Activated CD8-positive, alpha-beta T cell treated with anti-CD3 and anti-CD28 coated beads for 36 hours (primary cell): ENCODE data around the gene SGMS1. TPM values are rescaled to one million over a fixed set of nuclear protein-coding genes. Genes with fewer than 3 reads are reported as not detected.
"Not testable (repeated sequence)": the region's sequence is repeated elsewhere in the genome, so short reads cannot be mapped to it uniquely, and the experiment has no call there.

Experiments used
- ATAC-seq: fragments of 200-7000 bp; cut with Tn5 transposase; one replicate; pipeline ENCODE4 v1.10.0; 2021; ENCODE audit warnings: mild to moderate bottlenecking, moderate library complexity
- CTCF ChIA-PET: fragments of 350-600 bp; sonication (Branson Sonifier 250); formaldehyde crosslinking; loops from one replicate; lab custom pipeline; 2021; ENCODE audit warnings: antibody characterized with exemption; lab: Charles Lee
- POLR2A ChIA-PET: fragments of 350-600 bp; sonication (Branson Sonifier 250); formaldehyde crosslinking; loops from one replicate; lab custom pipeline; 2021; ENCODE audit warnings: antibody characterized with exemption; lab: Charles Lee
- DNase-seq: peaks from one replicate; pipeline ENCODE4 v3.0.0-alpha.2; 2020
- H3K27ac Mint-ChIP-seq: one replicate; pipeline ENCODE4 v1.8.0; 2021; ENCODE audit warnings: mild to moderate bottlenecking, mixed read lengths
- H3K27me3 Mint-ChIP-seq: one replicate; pipeline ENCODE4 v1.8.0; 2021; ENCODE audit warnings: mixed read lengths
- H3K36me3 Mint-ChIP-seq: one replicate; pipeline ENCODE4 v1.8.0; 2021; ENCODE audit warnings: low read depth, mixed read lengths
- H3K4me1 Mint-ChIP-seq: one replicate; pipeline ENCODE4 v1.8.0; 2021; ENCODE audit warnings: low read depth, mixed read lengths
- H3K4me3 Mint-ChIP-seq: one replicate; pipeline ENCODE4 v1.8.0; 2021; ENCODE audit warnings: mild to moderate bottlenecking, moderate library complexity, mixed read lengths
- H3K9me3 Mint-ChIP-seq: one replicate; pipeline ENCODE4 v1.8.0; 2021; ENCODE audit warnings: mixed read lengths
- intact Hi-C: fragments of 100-400 bp; cut with micrococcal nuclease; formaldehyde crosslinking; loops from one replicate; pipeline ENCODE4 v1.10.0; 2022
- total RNA-seq, 2 experiments: library from RNA; stranded (reverse); gene quantifications; one replicate each; pipeline ENCODE4 v1.2.3, GENCODE V29; 2021
- TF ChIP-seq, protein P1 (sequence below): fragments of 200-600 bp; IDR thresholded peaks from one replicate; pipeline ENCODE4 v1.8.0; 2022; ENCODE audit warnings: antibody characterized with exemption, mild to moderate bottlenecking

SGMS1 gene
- total RNA-seq: 10 to 100 TPM in 1 of 2 experiments, 1 to 10 TPM in 1; 9.0 to 10.6 TPM

DNA sequence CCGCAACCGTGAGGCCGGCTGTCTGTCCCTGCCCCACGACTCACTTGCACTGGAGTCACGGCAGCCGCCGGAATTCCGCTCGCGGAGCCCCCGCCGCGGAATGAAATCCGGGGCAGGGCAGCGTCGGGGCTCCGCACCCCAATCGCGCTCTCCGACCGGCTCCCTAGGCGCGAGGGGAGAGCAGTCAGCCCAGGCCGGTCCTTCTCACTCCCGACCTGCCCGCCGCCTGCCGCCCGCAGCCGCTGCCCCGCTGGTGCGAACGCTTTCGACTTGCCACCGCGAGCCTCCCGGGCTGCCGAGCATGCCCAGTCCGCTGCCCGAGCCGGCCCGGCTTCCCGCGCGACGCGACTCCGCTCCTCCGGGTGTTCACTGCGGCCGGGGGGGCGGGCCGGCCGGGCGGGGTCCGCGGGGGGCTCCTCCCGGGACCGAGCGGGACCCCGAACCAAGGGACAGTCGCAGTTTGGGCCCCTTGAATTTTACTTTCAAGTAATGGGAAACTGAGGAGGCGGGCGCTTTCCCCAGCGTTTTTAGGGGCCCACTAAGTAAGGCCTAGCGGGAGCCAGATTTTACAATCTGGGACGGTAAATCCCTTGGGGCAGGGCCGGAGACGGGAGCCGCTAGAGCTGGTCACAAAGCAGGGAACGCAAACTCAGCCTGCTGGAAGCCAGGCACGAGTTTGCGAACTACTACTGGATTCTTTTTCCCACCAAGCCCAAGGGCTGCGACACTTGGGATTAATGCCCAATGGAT is at the start of gene SGMS1:
TSS of gene SGMS1 (minus strand) at position 294 of the 750 bp plus-strand sequence. CDS start 279,842 bp downstream, outside the sequence.
- Mint-ChIP-seq H3K4me3 (peak within 1 kb of the TSS; percentile 89), H3K27me3 (no peaks in the 10 kb centered on the region), H3K4me1 (peaks cover 41% of the 10 kb centered on the region), H3K36me3 (peaks cover 7% of the 10 kb centered on the region), H3K9me3 (no peaks in the 10 kb centered on the region), H3K27ac (peak within 1 kb of the TSS; percentile 95)
- CTCF ChIA-PET: interaction anchor here (0.6 to 1.8 kb wide), 3 partner anchors 14 to 110 kb away, joined by 3 to 6 read pairs (median 3); no protein-coding TSS in a partner anchor
- DNase-seq (peak; percentile 82), ATAC-seq (peak; percentile 53)
- POLR2A ChIA-PET: interaction anchor here (1.0 to 4.3 kb wide), 3 partner anchors 13 to 207 kb away, joined by 3 to 20 read pairs (median 5); no protein-coding TSS in a partner anchor
- intact Hi-C loops: loop anchor here (5.0 kb wide), 1 partner anchor 87 kb away; no protein-coding TSS in a partner anchor
- TF ChIP-seq, protein P1, sequence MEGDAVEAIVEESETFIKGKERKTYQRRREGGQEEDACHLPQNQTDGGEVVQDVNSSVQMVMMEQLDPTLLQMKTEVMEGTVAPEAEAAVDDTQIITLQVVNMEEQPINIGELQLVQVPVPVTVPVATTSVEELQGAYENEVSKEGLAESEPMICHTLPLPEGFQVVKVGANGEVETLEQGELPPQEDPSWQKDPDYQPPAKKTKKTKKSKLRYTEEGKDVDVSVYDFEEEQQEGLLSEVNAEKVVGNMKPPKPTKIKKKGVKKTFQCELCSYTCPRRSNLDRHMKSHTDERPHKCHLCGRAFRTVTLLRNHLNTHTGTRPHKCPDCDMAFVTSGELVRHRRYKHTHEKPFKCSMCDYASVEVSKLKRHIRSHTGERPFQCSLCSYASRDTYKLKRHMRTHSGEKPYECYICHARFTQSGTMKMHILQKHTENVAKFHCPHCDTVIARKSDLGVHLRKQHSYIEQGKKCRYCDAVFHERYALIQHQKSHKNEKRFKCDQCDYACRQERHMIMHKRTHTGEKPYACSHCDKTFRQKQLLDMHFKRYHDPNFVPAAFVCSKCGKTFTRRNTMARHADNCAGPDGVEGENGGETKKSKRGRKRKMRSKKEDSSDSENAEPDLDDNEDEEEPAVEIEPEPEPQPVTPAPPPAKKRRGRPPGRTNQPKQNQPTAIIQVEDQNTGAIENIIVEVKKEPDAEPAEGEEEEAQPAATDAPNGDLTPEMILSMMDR: no peak

DNA sequence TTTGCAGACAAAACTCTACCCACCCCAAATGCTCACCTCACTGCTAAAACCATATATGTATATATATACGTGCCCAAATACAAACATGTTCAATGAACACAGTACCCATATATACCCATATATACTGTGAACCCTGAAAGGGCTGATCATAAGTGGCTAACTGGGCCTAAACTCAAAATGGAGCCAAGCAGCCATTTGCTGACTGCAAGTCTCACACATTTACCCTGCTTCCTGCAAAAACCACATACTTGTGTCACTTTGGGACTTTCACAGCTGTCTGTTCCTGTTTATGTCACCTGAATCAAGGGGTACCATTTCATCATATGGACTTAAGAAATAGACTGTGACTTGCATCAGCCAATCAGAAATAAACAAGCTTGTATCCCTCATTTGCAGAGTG is 48.4 kb upstream of the SGMS1 start:
- POLR2A ChIA-PET, H3K36me3 Mint-ChIP-seq, intact Hi-C loops, CTCF ChIA-PET, H3K4me3 Mint-ChIP-seq, H3K27me3 Mint-ChIP-seq, H3K9me3 Mint-ChIP-seq: not testable (repeated sequence)
- Mint-ChIP-seq H3K4me1 (peaks cover 13% of the 10 kb centered on the region), H3K27ac (peak overlapping the region; percentile 74)
- DNase-seq (peak; percentile 50), ATAC-seq (peak; percentile 89)

DNA sequence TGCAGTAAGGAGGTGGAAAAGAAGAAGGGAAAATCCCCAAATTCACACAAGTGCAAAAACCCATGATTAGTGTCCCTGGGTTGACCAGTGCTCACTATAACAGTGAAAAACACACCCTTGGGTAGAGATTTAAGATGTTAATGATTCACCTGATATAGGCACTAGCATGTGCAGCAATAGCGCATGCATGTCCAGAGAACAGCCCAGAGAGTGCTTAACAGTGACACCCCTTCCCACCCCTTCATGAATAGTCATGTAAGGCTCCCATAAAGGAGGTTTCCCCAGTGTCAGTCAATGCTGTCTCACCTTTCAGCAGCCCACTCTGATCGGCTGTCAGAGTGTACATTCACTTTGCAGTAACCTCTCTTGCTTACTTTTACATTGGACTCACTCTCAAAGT is 47.9 kb upstream of the SGMS1 start:
- Mint-ChIP-seq H3K4me1 (peaks cover 13% of the 10 kb centered on the region), H3K27ac (peak overlapping the region; percentile 74)
- POLR2A ChIA-PET, H3K27me3 Mint-ChIP-seq, intact Hi-C loops, H3K36me3 Mint-ChIP-seq, ATAC-seq, H3K9me3 Mint-ChIP-seq, H3K4me3 Mint-ChIP-seq, DNase-seq, CTCF ChIA-PET: not testable (repeated sequence)

DNA sequence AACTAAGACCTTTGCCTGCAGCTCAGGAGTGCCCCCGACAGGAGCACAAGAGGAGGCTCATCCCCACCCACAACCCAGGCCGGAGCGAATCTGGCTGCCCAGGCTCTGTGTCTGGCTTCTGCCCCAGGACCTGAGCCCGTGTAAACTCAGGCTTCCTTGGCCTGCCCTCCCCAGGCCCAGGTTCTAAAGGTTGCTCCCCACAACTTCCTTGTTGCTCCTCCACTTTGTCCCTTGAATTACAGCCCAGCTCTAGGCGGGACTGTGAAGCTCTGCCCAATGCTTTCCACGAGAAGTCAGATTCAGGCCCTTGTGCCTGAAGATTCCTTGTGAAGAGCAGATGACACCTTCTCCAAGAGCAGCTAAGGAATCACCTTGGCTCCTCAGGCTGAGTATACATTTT is 46.2 kb upstream of the SGMS1 start:
- not testable (repeated sequence) for ATAC-seq
- H3K4me1 Mint-ChIP-seq: peaks cover 13% of the 10 kb centered on the region

DNA sequence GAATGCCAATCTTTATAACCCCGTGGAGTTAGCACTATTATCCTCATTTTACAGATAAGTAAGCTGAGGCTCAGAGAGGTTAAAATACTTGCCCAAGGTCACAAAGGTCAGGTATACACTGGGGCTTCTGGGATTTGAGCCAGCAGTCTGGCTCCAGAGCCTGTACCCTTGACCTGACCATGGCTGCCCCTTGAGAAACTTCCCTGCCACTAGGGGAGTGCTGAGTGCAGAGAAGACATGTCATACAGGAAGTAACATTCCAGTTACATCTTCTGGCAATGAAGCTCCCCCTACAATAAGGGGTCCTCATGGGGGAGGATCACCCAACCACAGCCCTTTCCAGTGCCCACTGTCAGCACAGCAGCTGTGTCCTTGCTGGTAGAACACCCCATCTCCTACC is 43.6 kb upstream of the SGMS1 start:
- intact Hi-C loops, H3K9me3 Mint-ChIP-seq, POLR2A ChIA-PET, H3K27me3 Mint-ChIP-seq, H3K36me3 Mint-ChIP-seq, ATAC-seq, DNase-seq, H3K27ac Mint-ChIP-seq, H3K4me3 Mint-ChIP-seq: not testable (repeated sequence)
- peaks cover 13% of the 10 kb centered on the region for H3K4me1 Mint-ChIP-seq
- CTCF ChIA-PET: interaction anchor here (0.6 kb wide), 1 partner anchor 1292 kb away, joined by 3 read pairs; no protein-coding TSS in a partner anchor

More for the DNA sequence above, 46.2 kb upstream of the SGMS1 start:
- CTCF ChIA-PET, H3K36me3 Mint-ChIP-seq, DNase-seq, H3K9me3 Mint-ChIP-seq, intact Hi-C loops, H3K27me3 Mint-ChIP-seq, H3K4me3 Mint-ChIP-seq, H3K27ac Mint-ChIP-seq: not testable (repeated sequence)
- POLR2A ChIA-PET: interaction anchor here (0.6 kb wide), 1 partner anchor 17 kb away, joined by 3 read pairs; no protein-coding TSS in a partner anchor

DNA sequence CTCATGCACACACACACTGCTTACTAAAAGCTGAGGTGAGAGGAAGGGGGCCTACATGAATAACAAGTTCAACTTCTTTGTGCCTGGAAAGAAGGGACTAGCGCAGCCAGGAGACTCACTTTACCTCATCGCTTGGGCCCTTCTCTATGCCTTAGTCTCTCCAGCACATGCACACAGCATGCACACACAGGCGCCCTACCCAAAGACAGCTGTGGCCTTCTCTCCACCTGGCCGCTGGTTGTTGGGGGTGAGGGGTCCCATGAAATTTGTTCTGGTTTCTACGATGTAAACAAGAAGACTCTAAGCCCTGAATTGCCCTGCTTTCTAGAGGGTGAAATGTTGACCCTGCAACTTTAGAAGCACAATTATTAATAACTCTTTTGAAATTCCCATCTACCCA is 38.7 kb upstream of the SGMS1 start:
- H3K9me3 Mint-ChIP-seq, ATAC-seq, CTCF ChIA-PET, intact Hi-C loops, H3K36me3 Mint-ChIP-seq, H3K27ac Mint-ChIP-seq, H3K4me3 Mint-ChIP-seq, POLR2A ChIA-PET, H3K4me1 Mint-ChIP-seq, H3K27me3 Mint-ChIP-seq, DNase-seq: not testable (repeated sequence)

DNA sequence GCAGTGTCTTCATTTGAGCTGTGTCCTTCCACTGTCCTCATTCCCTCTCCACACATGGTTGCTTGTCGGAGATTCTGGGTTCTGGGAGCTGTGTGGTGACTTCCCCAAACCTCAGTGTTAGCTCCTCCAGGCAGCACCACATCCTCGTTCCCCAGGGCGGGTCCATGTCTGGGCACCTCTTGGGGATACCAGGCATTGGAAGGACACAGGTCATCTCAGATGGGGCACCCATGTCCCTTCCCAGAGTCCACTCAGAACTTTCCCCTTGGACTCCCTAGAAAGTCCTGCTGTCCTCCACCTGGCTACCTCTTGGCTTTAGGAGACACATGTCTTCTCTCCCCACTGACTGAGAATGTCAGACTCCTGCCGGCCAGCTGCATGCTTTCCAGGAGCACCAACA is 37.8 kb upstream of the SGMS1 start:
- H3K27me3 Mint-ChIP-seq, H3K27ac Mint-ChIP-seq, H3K4me3 Mint-ChIP-seq, H3K36me3 Mint-ChIP-seq, intact Hi-C loops, DNase-seq, ATAC-seq, CTCF ChIA-PET, POLR2A ChIA-PET, H3K4me1 Mint-ChIP-seq, H3K9me3 Mint-ChIP-seq: not testable (repeated sequence)

DNA sequence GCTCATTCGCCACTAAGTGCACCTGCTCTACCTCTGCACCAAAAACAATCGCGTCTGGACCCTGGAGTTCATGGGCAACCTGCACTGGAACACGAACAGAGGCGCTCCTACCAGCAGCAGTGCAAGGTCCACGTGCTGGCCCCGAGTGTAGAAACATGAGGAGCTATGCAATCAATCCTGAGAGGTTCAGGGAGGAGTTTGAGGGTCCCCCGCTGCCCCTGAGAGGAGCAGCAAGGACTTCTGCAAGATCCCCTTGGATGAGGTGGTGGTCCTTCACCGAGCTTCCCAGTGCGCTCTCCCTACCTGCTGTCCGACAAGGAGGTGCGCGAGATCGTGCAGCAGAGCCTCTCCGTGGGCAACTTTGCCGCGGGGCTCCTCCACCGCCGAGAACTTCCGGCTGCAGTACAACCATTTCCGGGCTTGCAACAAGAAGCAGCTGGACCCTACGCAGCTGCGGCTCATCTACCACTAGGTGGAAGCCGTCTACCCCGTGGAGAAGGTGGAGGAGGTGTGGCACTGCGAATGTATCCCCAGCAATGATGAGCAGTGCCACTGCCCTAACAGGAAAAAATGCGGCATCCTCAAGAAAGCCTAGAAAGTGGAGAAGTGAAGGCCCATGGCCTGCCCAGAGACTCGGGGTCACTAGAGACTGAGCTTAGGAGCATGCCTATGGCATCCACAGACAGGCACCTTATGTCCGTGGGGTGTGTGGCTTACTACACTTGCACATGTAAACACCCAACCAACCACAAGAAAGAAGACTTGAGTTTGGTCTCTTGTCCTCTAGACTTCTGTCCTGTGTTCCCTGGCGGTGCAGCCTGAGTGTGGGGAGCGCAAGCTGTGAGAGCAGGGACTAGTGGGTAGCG is 36.3 kb upstream of the SGMS1 start:
- H3K4me3 Mint-ChIP-seq, intact Hi-C loops, H3K4me1 Mint-ChIP-seq, H3K27me3 Mint-ChIP-seq, H3K27ac Mint-ChIP-seq, H3K36me3 Mint-ChIP-seq, H3K9me3 Mint-ChIP-seq: not testable (repeated sequence)
- POLR2A ChIA-PET: interaction anchor here (1.1 kb wide), 1 partner anchor 24 kb away, joined by 3 read pairs; no protein-coding TSS in a partner anchor
- CTCF ChIA-PET: interaction anchor here (1.8 kb wide), 1 partner anchor 13 kb away, joined by 5 read pairs; no protein-coding TSS in a partner anchor
- ATAC-seq (peak; percentile 76), DNase-seq (peak; percentile 16)

DNA sequence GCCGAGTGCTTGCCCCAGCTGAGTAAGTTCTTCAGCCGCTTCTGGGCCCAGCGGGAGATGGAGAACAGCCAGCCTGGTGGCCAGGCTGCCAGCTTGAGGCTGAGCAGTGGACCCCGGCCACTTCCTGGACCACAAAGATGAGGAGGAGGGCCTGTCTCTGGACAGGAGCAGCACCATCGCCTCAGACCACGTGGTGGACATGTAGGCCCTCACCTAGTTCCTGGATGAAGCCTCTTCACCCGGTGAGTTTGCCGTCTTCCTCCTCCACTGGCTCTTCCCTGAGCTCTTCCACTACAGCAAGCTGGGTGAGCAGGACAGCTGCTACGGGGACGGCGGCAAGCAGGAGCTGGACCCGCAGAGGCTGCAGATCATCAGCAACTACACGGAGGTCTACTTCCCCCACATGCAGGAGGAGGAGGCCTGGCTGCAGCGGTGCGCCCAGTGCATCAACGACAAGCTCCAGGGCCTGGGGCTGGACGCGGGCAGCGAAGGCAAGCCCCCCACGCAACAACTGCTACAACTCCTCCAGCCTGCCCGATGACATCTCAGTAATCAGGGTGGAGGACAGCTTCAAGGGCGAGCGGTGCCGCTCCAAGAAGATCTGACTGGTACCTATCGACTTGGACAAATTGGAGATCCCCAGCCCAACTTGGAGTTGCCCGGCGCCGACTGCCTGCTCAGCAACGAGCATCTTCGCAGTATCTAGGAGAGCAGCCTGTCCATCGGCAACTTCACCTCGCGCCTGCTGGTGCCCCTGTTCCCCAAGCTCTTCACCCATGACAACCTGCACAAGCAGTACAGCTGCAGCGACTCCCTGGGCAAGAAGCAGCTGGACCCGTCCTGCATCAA is 35.5 kb upstream of the SGMS1 start:
- ATAC-seq: not testable (repeated sequence)
- POLR2A ChIA-PET: interaction anchor here (1.1 kb wide), 1 partner anchor 23 kb away, joined by 3 read pairs; no protein-coding TSS in a partner anchor

More for the DNA sequence above, 35.5 kb upstream of the SGMS1 start:
- H3K36me3 Mint-ChIP-seq, H3K27me3 Mint-ChIP-seq, H3K9me3 Mint-ChIP-seq, H3K27ac Mint-ChIP-seq, DNase-seq, H3K4me1 Mint-ChIP-seq, H3K4me3 Mint-ChIP-seq, intact Hi-C loops: not testable (repeated sequence)
- CTCF ChIA-PET: interaction anchor here (1.8 kb wide), 1 partner anchor 12 kb away, joined by 5 read pairs; no protein-coding TSS in a partner anchor
